K562 (cell line): ENCODE results near the gene GPR27. TPM values are rescaled to one million over a fixed set of nuclear protein-coding genes. Genes with fewer than 3 reads are reported as not detected.

ENCODE experiments used
- ATAC-seq: fragments of 200-7000 bp; cut with Tn5 transposase; 3 replicates; pipeline ENCODE4 v1.9.1; 2020; ENCODE audit warnings: moderate library complexity
- BruUV-seq: library from RNA; stranded (reverse); fragments of 400-500 nt; replicated peaks from 2 replicates; lab custom pipeline; 2021; lab: Mats Ljungman, UMichigan
- CTCF ChIA-PET: fragments of 300-600 bp; formaldehyde crosslinking; extraction: SDS; loops from one replicate; lab custom pipeline; 2021; ENCODE audit warnings: low intra/inter-chr PET ratio; lab: Yijun Ruan, JAX
- POLR2A ChIA-PET: fragments of 300-600, 350-650 bp; sonication (Branson Sonifier 250); formaldehyde crosslinking; extraction: SDS; loops from one replicate; lab custom pipeline; 2021; ENCODE audit warnings: antibody characterized with exemption, inconsistent platforms; lab: Yijun Ruan, JAX
- DNase-seq, 4 experiments: peaks; one replicate each; pipeline versions ENCODE4 v3.0.0 to v3.0.0-alpha.2; 2011 to 2018; ENCODE audit warnings: low spot score in 3 of 4, mixed read lengths in 3 of 4; ENCODE audit errors: extremely low read depth in 1 of 4
- FAIRE-seq: peaks from 2 replicates; lab custom pipeline; 2011; peaks lifted over from hg19 to GRCh38; lab: Jason Lieb, UNC
- H2AFZ ChIP-seq: 2 replicates; pipeline ENCODE4 v1.6.0; 2011; ENCODE audit warnings: low read depth, low read length, control low read depth, inconsistent platforms
- H3K27ac ChIP-seq: fragments of 200-600 bp; 3 replicates; pipeline ENCODE4 v1.8.0; 2011; ENCODE audit warnings: low read depth, mild to moderate bottlenecking, control low read depth, inconsistent platforms, low read length, moderate library complexity, mixed read lengths; ENCODE audit errors: extremely low read depth
- H3K27me3 ChIP-seq, 2 experiments: fragments of 300-600 bp in 1 of 2; 2 replicates in 1 of 2; 3 replicates in 1 of 2; pipeline versions ENCODE4 v1.6.0 to v1.8.0; 2011; ENCODE audit warnings: inconsistent platforms in 2 of 2, low read length in 2 of 2, mild to moderate bottlenecking in 1 of 2, mixed read lengths in 1 of 2, moderate library complexity in 1 of 2; ENCODE audit not compliant: control insufficient read depth in 2 of 2, insufficient read depth in 2 of 2
- H3K36me3 ChIP-seq: fragments of 300-600 bp; 3 replicates; pipeline ENCODE4 v1.8.0; 2011; ENCODE audit warnings: mild to moderate bottlenecking, low read length, inconsistent platforms; ENCODE audit not compliant: control insufficient read depth, insufficient read depth
- H3K4me1 ChIP-seq, 2 experiments: fragments of 200-600 bp in 1 of 2; replicated peaks in 1 of 2; 2 replicates in 1 of 2; 3 replicates in 1 of 2; pipeline versions ENCODE4 v1.5.1 to v1.8.0; 2011; ENCODE audit warnings: inconsistent platforms in 2 of 2, low read length in 2 of 2, mild to moderate bottlenecking in 1 of 2, mixed read lengths in 1 of 2, moderate library complexity in 1 of 2; ENCODE audit not compliant: control insufficient read depth in 2 of 2, insufficient read depth in 2 of 2
- H3K4me2 ChIP-seq: 2 replicates; pipeline ENCODE4 v1.6.1; 2011; ENCODE audit warnings: low read length, control low read depth, inconsistent platforms, mixed read lengths; ENCODE audit not compliant: insufficient read depth
- H3K4me3 ChIP-seq: fragments of 200-600 bp; sonication (generic), shearing (Covaris generic); 2 replicates; pipeline ENCODE4 v1.5.1; 2016; ENCODE audit warnings: control low read depth, inconsistent platforms
- H3K79me2 ChIP-seq: fragments of 200-600 bp; 3 replicates; pipeline ENCODE4 v1.8.0; 2011; ENCODE audit warnings: low read length, inconsistent platforms; ENCODE audit not compliant: control insufficient read depth, insufficient read depth
- H3K9ac ChIP-seq, 2 experiments: 2 replicates each; pipeline versions ENCODE4 v1.6.0 to v1.6.1; 2011; ENCODE audit warnings: low read depth in 2 of 2, low read length in 2 of 2, control low read depth in 1 of 2, inconsistent platforms in 1 of 2, mild to moderate bottlenecking in 1 of 2, mixed read lengths in 1 of 2; ENCODE audit not compliant: insufficient read depth in 1 of 2
- H3K9me1 ChIP-seq: one replicate; pipeline ENCODE4 v1.6.0; 2011; ENCODE audit warnings: inconsistent platforms, mild to moderate bottlenecking, low read length, moderate library complexity; ENCODE audit not compliant: control insufficient read depth, insufficient read depth
- H3K9me3 ChIP-seq: replicated peaks from 2 replicates; pipeline ENCODE4 v1.5.1; 2011; ENCODE audit warnings: low read depth, low read length, inconsistent platforms; ENCODE audit not compliant: control insufficient read depth, insufficient read depth
- H4K20me1 ChIP-seq: replicated peaks from 2 replicates; pipeline ENCODE4 v1.6.1; 2011; ENCODE audit warnings: low read length, inconsistent platforms, mixed read lengths; ENCODE audit not compliant: control insufficient read depth, insufficient read depth
- BHLHE40 ChIP-seq: IDR thresholded peaks from 2 replicates; pipeline ENCODE4 v1.6.1; 2011; ENCODE audit warnings: low read length, improper control_type of control experiment
- DMBX1 ChIP-seq: fragments of 250-450 bp; sonication (Bioruptor Pico); IDR thresholded peaks from 2 replicates; pipeline ENCODE4 v1.8.0; 2022; ENCODE audit warnings: inconsistent platforms, mild to moderate bottlenecking, moderate library complexity, borderline replicate concordance
- E2F5 ChIP-seq: sonication (generic); formaldehyde crosslinking; IDR thresholded peaks from 2 replicates; pipeline ENCODE4 v1.8.0; 2022; ENCODE audit warnings: mild to moderate bottlenecking, missing genetic modification reagents
- ESRRB ChIP-seq: fragments of 250-450 bp; sonication (Bioruptor Pico); IDR thresholded peaks from 2 replicates; pipeline ENCODE4 v1.5.0; 2020; ENCODE audit warnings: mild to moderate bottlenecking, moderate library complexity, borderline replicate concordance
- FOXP1 ChIP-seq: sonication (generic); formaldehyde crosslinking; IDR thresholded peaks from 2 replicates; pipeline ENCODE4 v1.8.0; 2022; ENCODE audit warnings: mild to moderate bottlenecking, missing genetic modification reagents
- GTF2F1 ChIP-seq: IDR thresholded peaks from 2 replicates; pipeline ENCODE4 v1.6.1; 2011; ENCODE audit warnings: low read depth, low read length, improper control_type of control experiment
- HDAC1 ChIP-seq, 2 experiments: fragments of 450-650 bp; IDR thresholded peaks; 2 replicates each; pipeline ENCODE4 v1.6.1; 2016 to 2017; ENCODE audit warnings: inconsistent platforms in 1 of 2, mild to moderate bottlenecking in 1 of 2, moderate library complexity in 1 of 2
- HDGF ChIP-seq: fragments of 450-650 bp; IDR thresholded peaks from 2 replicates; pipeline ENCODE4 v1.6.1; 2016
- HMGN3 ChIP-seq: IDR thresholded peaks from 2 replicates; pipeline ENCODE4 v1.6.1; 2011; ENCODE audit warnings: borderline replicate concordance, low read depth, mild to moderate bottlenecking, mixed read lengths, low read length; ENCODE audit not compliant: insufficient read length; ENCODE audit errors: extremely low read depth
- MYC ChIP-seq, 2 experiments: fragments of 250-450 bp in 1 of 2; sonication (Bioruptor Pico) in 1 of 2; IDR thresholded peaks; 2 replicates each; pipeline versions ENCODE4 v1.5.1 to v1.6.1; 2012 to 2021; ENCODE audit warnings: low read depth in 2 of 2, borderline replicate concordance in 1 of 2, improper control_type of control experiment in 1 of 2, low read length in 1 of 2, mild to moderate bottlenecking in 1 of 2, moderate library complexity in 1 of 2
- POLR2H ChIP-seq: IDR thresholded peaks from 2 replicates; pipeline ENCODE4 v1.6.1; 2016; ENCODE audit warnings: missing genetic modification characterization, low read depth, mild to moderate bottlenecking, control low read depth, missing compliant biosample characterization, moderate library complexity
- STAT5A ChIP-seq: IDR thresholded peaks from 2 replicates; pipeline ENCODE4 v1.6.1; 2012; ENCODE audit warnings: low read length, inconsistent platforms, borderline replicate concordance
- TCF3 ChIP-seq: sonication (generic); formaldehyde crosslinking; IDR thresholded peaks from 2 replicates; pipeline ENCODE4 v1.4.0; 2020; ENCODE audit warnings: mild to moderate bottlenecking, missing genetic modification reagents
- ZBTB5 ChIP-seq: fragments of 450-650 bp; IDR thresholded peaks from 2 replicates; pipeline ENCODE4 v1.6.1; 2017; ENCODE audit warnings: antibody characterized with exemption
- ZNF507 ChIP-seq: conservative IDR thresholded peaks from 2 replicates; pipeline ENCODE4 v1.6.1; 2017; ENCODE audit warnings: missing genetic modification characterization, missing compliant biosample characterization
- WGBS: fragments of 100-300 bp; shearing (Covaris generic); methylation state at CpG from one replicate; pipeline ENCODE4 v1.1.6; 2016; ENCODE audit warnings: low coverage, mixed read lengths; ENCODE audit not compliant: insufficient coverage; ENCODE audit errors: missing lambda C conversion rate; 5-methylcytosine and 5-hydroxymethylcytosine counted together
- in situ Hi-C: fragments of 300-500 bp; cut with MboI; formaldehyde crosslinking; loops from 4 replicates; pipeline ENCODE4 v1.15.0; 2018; ENCODE audit warnings: inconsistent platforms, mixed read lengths
- intact Hi-C: fragments of 100-400 bp; cut with micrococcal nuclease; formaldehyde crosslinking; loops from 2 replicates; pipeline ENCODE4 v1.14.2; 2022
- polyA plus RNA-seq, 8 experiments: library from polyadenylated mRNA; depleted of rRNA in 4 of 8; stranded (reverse) in 5 of 8; unstranded in 3 of 8; fragments of >200 nt; fragmentation: Nextera tagmentation in 2 of 8; fragmentation: Illumina TruSeq in 1 of 8; extraction: Ambion mirVana in 2 of 8; extraction: Trizol in 1 of 8; gene quantifications; 2 replicates each; pipeline versions ENCODE4 v1.2.1 to v1.2.3, GENCODE V29; 2011 to 2014; ENCODE audit warnings: inconsistent platforms in 1 of 8, missing spikeins in 1 of 8
- total RNA-seq, 7 experiments: library from RNA; depleted of rRNA in 6 of 7; stranded (reverse); fragments of >200 nt in 6 of 7; fragmentation: Illumina TruSeq in 2 of 7; extraction: Trizol in 2 of 7; gene quantifications; 2 replicates each; pipeline versions ENCODE4 v1.2.1 to v1.2.3, GENCODE V29; 2011 to 2021; ENCODE audit warnings: low replicate concordance in 1 of 7
- TF ChIP-seq, protein P1 (sequence below): fragments of 200-800 bp; sonication (Bioruptor generic); IDR thresholded peaks from 2 replicates; pipeline ENCODE4 v1.6.1; 2017; ENCODE audit warnings: missing genetic modification characterization, missing compliant biosample characterization

Gene GPR27
- total and polyA plus RNA-seq, 9 of the 15 experiments (the other 6 are each of a cell fraction or from before 2014, with no cell fraction given): not detected

- TF ChIP-seq, protein P1, sequence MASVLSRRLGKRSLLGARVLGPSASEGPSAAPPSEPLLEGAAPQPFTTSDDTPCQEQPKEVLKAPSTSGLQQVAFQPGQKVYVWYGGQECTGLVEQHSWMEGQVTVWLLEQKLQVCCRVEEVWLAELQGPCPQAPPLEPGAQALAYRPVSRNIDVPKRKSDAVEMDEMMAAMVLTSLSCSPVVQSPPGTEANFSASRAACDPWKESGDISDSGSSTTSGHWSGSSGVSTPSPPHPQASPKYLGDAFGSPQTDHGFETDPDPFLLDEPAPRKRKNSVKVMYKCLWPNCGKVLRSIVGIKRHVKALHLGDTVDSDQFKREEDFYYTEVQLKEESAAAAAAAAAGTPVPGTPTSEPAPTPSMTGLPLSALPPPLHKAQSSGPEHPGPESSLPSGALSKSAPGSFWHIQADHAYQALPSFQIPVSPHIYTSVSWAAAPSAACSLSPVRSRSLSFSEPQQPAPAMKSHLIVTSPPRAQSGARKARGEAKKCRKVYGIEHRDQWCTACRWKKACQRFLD: no peak
Observed at GRCh38 chr3:71704915-71705314, 48.7 kb upstream of the GPR27 start (continued).

DNA sequence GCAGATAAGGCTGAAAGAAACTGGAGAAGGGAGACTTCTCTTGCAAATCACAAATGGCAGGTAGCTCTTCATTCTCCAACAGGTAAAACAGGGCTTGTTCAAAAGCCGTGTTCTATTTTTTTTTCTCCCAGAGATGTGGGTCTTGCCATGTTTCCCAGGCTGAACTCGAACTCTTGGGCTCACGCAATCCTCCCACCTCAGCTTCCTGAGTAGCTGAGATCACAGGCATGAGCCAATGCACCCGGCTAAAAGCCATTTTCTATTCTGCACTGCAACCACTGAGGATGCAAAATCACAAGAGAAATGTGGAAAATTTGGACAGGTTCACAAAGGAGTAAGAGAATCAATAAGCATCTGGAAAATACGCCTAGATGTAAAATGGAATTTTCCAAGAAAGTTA, 48.0 kb upstream of the GPR27 start:
- no peaks in the 10 kb centered on the region for H3K79me2 ChIP-seq
- H3K4me2 ChIP-seq: no peak overlapping the region
- no peaks in the 10 kb centered on the region for H3K9me3 ChIP-seq
- in situ Hi-C loops (loop anchor here (25.0 kb wide), 1 partner anchor 1382 kb away; no protein-coding TSS in a partner anchor), intact Hi-C loops (no loop called here)
- no peak overlapping the region for H3K4me3 ChIP-seq
- no TSS peak for BruUV-seq
- DNase-seq: no peak
- no peaks in the 10 kb centered on the region for H3K36me3 ChIP-seq
- no peak overlapping the region for H3K9ac ChIP-seq
- H3K27me3 ChIP-seq: peaks cover 0 to 4% of the 10 kb centered on the region in 2 experiments; a peak in 1 of 5 replicates
- no peak for FAIRE-seq
- H3K4me1 ChIP-seq: no peaks in the 10 kb centered on the region; a peak in 1 of 5 replicates
- 10% methylated on average over 5 of the region's 5 CpGs for WGBS
- no peak overlapping the region for H2AFZ ChIP-seq
- no peak overlapping the region for H3K27ac ChIP-seq
- POLR2A ChIA-PET: interaction anchor here (0.7 kb wide), 1 partner anchor 712 kb away, joined by 3 read pairs; no protein-coding TSS in a partner anchor
- ATAC-seq: no peak
- CTCF ChIA-PET: interaction anchor here (0.6 kb wide), 1 partner anchor 13 kb away, joined by 5 read pairs; no protein-coding TSS in a partner anchor
- no peaks in the 10 kb centered on the region for H3K9me1 ChIP-seq
- H4K20me1 ChIP-seq: no peaks in the 10 kb centered on the region
- TF ChIP-seq POLR2H (tag): no peak
- no peak for TF ChIP-seq MYC (IDR thresholded peaks at IDR 0.05; ENCODE audit: low read depth, low read length)
- TF ChIP-seq MYC (CRISPR knock-in tag; IDR thresholded peaks at IDR 0.05; ENCODE audit: borderline replicate concordance, low read depth): no peak
- no peak for TF ChIP-seq ZNF507 (tag)
- no peak for TF ChIP-seq HDAC1 (IDR thresholded peaks at IDR 0.05)
- TF ChIP-seq HMGN3: no peak
- TF ChIP-seq STAT5A: no peak
- TF ChIP-seq HDGF: no peak
- no peak for TF ChIP-seq DMBX1 (CRISPR knock-in tag)
- no peak for TF ChIP-seq ESRRB (CRISPR knock-in tag)
- TF ChIP-seq GTF2F1: no peak
- no peak for TF ChIP-seq FOXP1 (CRISPR knock-in tag)
- no peak for TF ChIP-seq ZBTB5
- TF ChIP-seq BHLHE40: no peak
- no peak for TF ChIP-seq E2F5
- no peak for TF ChIP-seq TCF3
